A549 (cell line): ENCODE results near the gene NQO1. TPM values are rescaled to one million over a fixed set of nuclear protein-coding genes. Genes with fewer than 3 reads are reported as not detected.

ENCODE experiments used
- ATAC-seq, 2 experiments: fragments of 200-7000 bp in 1 of 2; fragments of >200 bp in 1 of 2; cut with Nextera tagmentation in 1 of 2; cut with Tn5 transposase in 1 of 2; 3 replicates each; pipeline versions ENCODE4 v1.8.0 to v1.9.1; 2018 to 2020; ENCODE audit warnings: mild to moderate bottlenecking in 1 of 2, moderate library complexity in 1 of 2
- CTCF ChIA-PET: fragments of 300-600 bp; sonication (Branson Sonifier 250); formaldehyde crosslinking; extraction: SDS; loops from one replicate; lab custom pipeline; 2021; ENCODE audit warnings: antibody characterized with exemption, inconsistent platforms; lab: Yijun Ruan, JAX
- POLR2A ChIA-PET: fragments of 350-600 bp; formaldehyde crosslinking; extraction: SDS; loops from one replicate; lab custom pipeline; 2021; ENCODE audit warnings: antibody characterized with exemption, inconsistent platforms; lab: Yijun Ruan, JAX
- DNase-seq, 2 experiments: peaks; one replicate each; pipeline versions ENCODE4 v3.0.0 to v3.0.0-alpha.2; 2011 to 2016; ENCODE audit warnings: low read depth in 1 of 2, low spot score in 1 of 2
- FAIRE-seq: peaks from 2 replicates; lab custom pipeline; 2011; peaks lifted over from hg19 to GRCh38; lab: Jason Lieb, UNC
- H3K27ac ChIP-seq, 2 experiments: fragments of >200 bp; sonication (Bioruptor Twin); formaldehyde crosslinking; 3 replicates each; pipeline ENCODE4 v1.5.1; 2016 to 2017
- H3K4me1 ChIP-seq: fragments of >200 bp; sonication (Bioruptor Twin); formaldehyde crosslinking; 3 replicates; pipeline ENCODE4 v1.6.1; 2016
- H3K4me2 ChIP-seq: fragments of >200 bp; sonication (Bioruptor Twin); formaldehyde crosslinking; 3 replicates; pipeline ENCODE4 v1.6.1; 2016
- H3K4me3 ChIP-seq: fragments of >200 bp; sonication (Bioruptor Twin); formaldehyde crosslinking; 3 replicates; pipeline ENCODE4 v1.5.1; 2016
- H3K9me3 ChIP-seq: fragments of >200 bp; sonication (Bioruptor Twin); formaldehyde crosslinking; 3 replicates; pipeline ENCODE4 v1.6.1; 2016
- EHMT2 ChIP-seq: fragments of 200-600 bp; sonication (generic); IDR thresholded peaks from 2 replicates; pipeline ENCODE4 v1.6.1; 2016; ENCODE audit warnings: antibody characterized with exemption, low read depth, mild to moderate bottlenecking, moderate library complexity
- EP300 ChIP-seq, 2 experiments: fragments of >200 bp; sonication (Bioruptor Twin); formaldehyde crosslinking; IDR thresholded peaks; 2 replicates in 1 of 2; 3 replicates in 1 of 2; pipeline ENCODE4 v1.6.1; 2016 to 2017
- FOXS1 ChIP-seq: fragments of 250-450 bp; sonication (Bioruptor Pico); IDR thresholded peaks from 2 replicates; pipeline ENCODE4 v1.5.0; 2020; ENCODE audit warnings: mild to moderate bottlenecking, moderate library complexity
- HES2 ChIP-seq: fragments of >200 bp; sonication (Bioruptor Twin); formaldehyde crosslinking; IDR thresholded peaks from 2 replicates; pipeline ENCODE4 v1.6.1; 2016
- HOXB13 ChIP-seq: fragments of 250-450 bp; sonication (Bioruptor Pico); IDR thresholded peaks from 2 replicates; pipeline ENCODE4 v1.5.0; 2020; ENCODE audit warnings: low read depth, mild to moderate bottlenecking, moderate library complexity
- KDM1A ChIP-seq: fragments of 200-600 bp; sonication (generic); IDR thresholded peaks from 2 replicates; pipeline ENCODE4 v1.6.1; 2016; ENCODE audit warnings: low read depth, mild to moderate bottlenecking
- NPAS2 ChIP-seq: fragments of 250-450 bp; sonication (Bioruptor Pico); IDR thresholded peaks from 2 replicates; pipeline ENCODE4 v1.8.0; 2022; ENCODE audit warnings: mild to moderate bottlenecking, moderate library complexity, borderline replicate concordance
- NR3C1 ChIP-seq: fragments of >200 bp; sonication (Bioruptor Twin); formaldehyde crosslinking; IDR thresholded peaks from 3 replicates; pipeline ENCODE4 v1.6.1; 2017
- POLR2AphosphoS2 ChIP-seq: conservative IDR thresholded peaks from 2 replicates; pipeline ENCODE4 v1.6.1; 2012; ENCODE audit warnings: low read length, improper control_type of control experiment, inconsistent platforms
- RCOR1 ChIP-seq: fragments of 150-350 bp; IDR thresholded peaks from 2 replicates; pipeline ENCODE4 v1.6.1; 2014; ENCODE audit warnings: antibody characterized with exemption, low read length, low read depth
- RNF2 ChIP-seq: fragments of 200-600 bp; sonication (generic); IDR thresholded peaks from 2 replicates; pipeline ENCODE4 v1.6.1; 2016; ENCODE audit warnings: low read depth, mild to moderate bottlenecking, antibody characterized with exemption, moderate library complexity, borderline replicate concordance
- SREBF2 ChIP-seq: fragments of 450-650 bp; IDR thresholded peaks from 2 replicates; pipeline ENCODE4 v1.6.1; 2014; ENCODE audit warnings: mild to moderate bottlenecking, moderate library complexity
- TFCP2L1 ChIP-seq: fragments of 250-450 bp; sonication (Bioruptor Pico); IDR thresholded peaks from 2 replicates; pipeline ENCODE4 v1.5.0; 2021; ENCODE audit warnings: mild to moderate bottlenecking
- USF2 ChIP-seq: fragments of 450-650 bp; IDR thresholded peaks from 2 replicates; pipeline ENCODE4 v1.6.1; 2014; ENCODE audit warnings: antibody characterized with exemption
- ZFP36 ChIP-seq: fragments of 450-650 bp; IDR thresholded peaks from 2 replicates; pipeline ENCODE4 v1.6.1; 2014; ENCODE audit warnings: borderline replicate concordance; ENCODE audit not compliant: partially characterized antibody
- WGBS: methylation state at CpG from one replicate; pipeline ENCODE4 v1.1.6; 2017; ENCODE audit errors: missing lambda C conversion rate; 5-methylcytosine and 5-hydroxymethylcytosine counted together
- polyA plus RNA-seq, 4 experiments: library from polyadenylated mRNA; depleted of rRNA in 3 of 4; stranded (reverse); fragments of >200 nt; fragmentation: RNase III in 1 of 4; extraction: RNeasy Plus Mini Kit Qiagen cat#74134 plus additional on column Dnase treatment in 1 of 4; gene quantifications; 2 replicates in 3 of 4; 3 replicates in 1 of 4; pipeline ENCODE4 v1.2.3, GENCODE V29; 2011 to 2017

The NQO1 gene
- polyA plus RNA-seq, 2 of the 4 experiments (the other 2 are of a cell fraction) = 1,834 to 2,775 TPM

- H3K4me1 ChIP-seq = peaks cover 18% of the 10 kb centered on the region; the same call in 2 of the 3 replicates
- H3K4me3 ChIP-seq = peak overlapping the region; percentile 85
- ChIA-PET CTCF (interaction anchor here (0.6 to 7.8 kb wide), 26 partner anchors 8 to 367 kb away, joined by 3 to 160 read pairs (median 6); partner anchors contain the start of genes NQO1 and WWP2), POLR2A (interaction anchor here (0.5 to 2.3 kb wide), 10 partner anchors 8 to 401 kb away, joined by 3 to 59 read pairs (median 4); partner anchors contain the start of genes NQO1 and WWP2)
- no peak for DNase-seq
- no peaks in the 10 kb centered on the region for H3K9me3 ChIP-seq
- no peak for ATAC-seq
- peak overlapping the region; percentile 81 for H3K4me2 ChIP-seq
- no peak for FAIRE-seq
- WGBS = 4% methylated on average over 4 of the region's 4 CpGs
- TF ChIP-seq KDM1A (0 out of 2 replicates have a peak, but pooled peaks have one; percentile 41), EP300 (IDR thresholded peaks at IDR 0.05) (no peak)
- peak overlapping the region; percentile 82 to 94 for H3K27ac ChIP-seq
Measured at GRCh38 chr16:69754143-69754468, 27.7 kb upstream of the NQO1 start.

- CTCF ChIA-PET = interaction anchor here (1.3 to 1.6 kb wide), 3 partner anchors 35 to 352 kb away, joined by 3 to 4 read pairs (median 3); no protein-coding TSS in a partner anchor
- Histone ChIP-seq H3K27ac (no peak overlapping the region), H3K4me3 (no peak overlapping the region), H3K4me1 (peaks cover 18% of the 10 kb centered on the region; the same call in 2 of the 3 replicates), H3K4me2 (no peak overlapping the region), H3K9me3 (no peaks in the 10 kb centered on the region)
- POLR2A ChIA-PET = no interaction called here
- 90% methylated on average over 20 of the region's 20 CpGs for whole genome bisulfite sequencing
- TF ChIP-seq POLR2AphosphoS2 = 0 out of 2 replicates have a peak, but pooled peaks have one; percentile 41
- no peak for TF ChIP-seq HES2
- TF ChIP-seq EHMT2 = no peak
- ATAC-seq (no peak), DNase-seq (no peak), FAIRE-seq (no peak)
Measured at GRCh38 chr16:69748694-69749345, 22.5 kb upstream of the NQO1 start.

GRCh38 chr16:69747115-69747514, 20.8 kb upstream of the NQO1 start:
- H3K9me3 ChIP-seq = no peaks in the 10 kb centered on the region
- CTCF ChIA-PET = interaction anchor here (2.3 kb wide), 1 partner anchor 8 kb away, joined by 13 read pairs; the partner anchor contains the start of gene NOB1
- no peak overlapping the region for H3K4me3 ChIP-seq
- TF ChIP-seq EHMT2 (no peak), NPAS2 (no peak)
- TF ChIP-seq, all 56 proteins: peak for 0
- no peak for FAIRE-seq
- Histone ChIP-seq H3K27ac (no peak overlapping the region), H3K4me2 (no peak overlapping the region), H3K4me1 (peaks cover 13% of the 10 kb centered on the region)
- POLR2A ChIA-PET = interaction anchor here (0.7 to 3.0 kb wide), 2 partner anchors 20 to 355 kb away, joined by 8 to 10 read pairs; partner anchors contain the start of gene NQO1
- WGBS = 92% methylated on average over 8 of the region's 8 CpGs
- DNase-seq = no peak
- ATAC-seq = no peak

GRCh38 chr16:69745959-69746358, 19.6 kb upstream of the NQO1 start:
- H3K4me1 ChIP-seq = peaks cover 25% of the 10 kb centered on the region
- ChIA-PET POLR2A (interaction anchor here (1.2 to 3.0 kb wide), 2 partner anchors 9 to 19 kb away, joined by 5 to 10 read pairs; partner anchors contain the start of genes NOB1 and NQO1), CTCF (interaction anchor here (0.6 to 2.3 kb wide), 5 partner anchors 9 to 790 kb away, joined by 3 to 13 read pairs (median 3); partner anchors contain the start of genes NOB1 and NQO1)
- no peaks in the 10 kb centered on the region for H3K9me3 ChIP-seq
- 0 out of 6 replicates have a peak overlapping the region, but pooled peaks of 1 of the 2 experiments have one; percentile 9 for H3K27ac ChIP-seq
- ATAC-seq = peak; percentile 17 to 29; a peak in 2 of 6 replicates
- TF ChIP-seq FOXS1 (CRISPR knock-in tag) (no peak), RNF2 (no peak), EP300 (IDR thresholded peaks at IDR 0.05) (no peak), HOXB13 (no peak), TFCP2L1 (CRISPR knock-in tag) (no peak), NR3C1 (no peak), USF2 (no peak), ZFP36 (no peak), RCOR1 (no peak), SREBF2 (no peak)
- no peak for DNase-seq
- no peak overlapping the region for H3K4me2 ChIP-seq
- no peak for FAIRE-seq
- H3K4me3 ChIP-seq = no peak overlapping the region
- WGBS = 87% methylated on average over 10 of the region's 10 CpGs
